Karpas-422 (cell line): ENCODE results near the gene HTR3A. TPM values are rescaled to one million over a fixed set of nuclear protein-coding genes. Genes with fewer than 3 reads are reported as not detected.
"Not testable (repeated sequence)": the region's sequence is repeated elsewhere in the genome, so short reads cannot be mapped to it uniquely, and the experiment has no call there.

Experiments
- DNase-seq: peaks from one replicate; pipeline ENCODE4 v3.0.0-alpha.2; 2015
- H2AFZ ChIP-seq: fragments of 200-600 bp; sonication (generic); 2 replicates; pipeline ENCODE4 v1.6.1; 2014; ENCODE audit warnings: antibody characterized with exemption, low read length, mixed read lengths
- H3K27ac ChIP-seq: fragments of 200-600 bp; sonication (generic); 2 replicates; pipeline ENCODE4 v1.5.1; 2014; ENCODE audit warnings: mild to moderate bottlenecking, low read length, moderate library complexity
- H3K27me3 ChIP-seq: fragments of 200-600 bp; sonication (generic); 2 replicates; pipeline ENCODE4 v1.6.1; 2014; ENCODE audit warnings: low read length, mixed read lengths
- H3K36me3 ChIP-seq: fragments of 200-600 bp; sonication (generic); 2 replicates; pipeline ENCODE4 v1.6.1; 2014; ENCODE audit warnings: low read length, mixed read lengths; ENCODE audit not compliant: insufficient read depth
- H3K4me1 ChIP-seq: fragments of 200-600 bp; sonication (generic); 2 replicates; pipeline ENCODE4 v1.6.1; 2014; ENCODE audit warnings: mild to moderate bottlenecking, low read length, mixed read lengths
- H3K4me2 ChIP-seq: fragments of 200-600 bp; sonication (generic); 2 replicates; pipeline ENCODE4 v1.6.1; 2014; ENCODE audit warnings: low read length, low read depth, mild to moderate bottlenecking; ENCODE audit not compliant: poor library complexity, severe bottlenecking
- H3K4me3 ChIP-seq: fragments of 200-600 bp; sonication (generic); 2 replicates; pipeline ENCODE4 v1.5.1; 2014; ENCODE audit warnings: mild to moderate bottlenecking, antibody characterized with exemption, low read length, mixed read lengths
- H3K79me2 ChIP-seq: fragments of 200-600 bp; sonication (generic); 2 replicates; pipeline ENCODE4 v1.6.1; 2014; ENCODE audit warnings: mild to moderate bottlenecking, low read length, mixed read lengths
- H3K9ac ChIP-seq: fragments of 200-600 bp; sonication (generic); 2 replicates; pipeline ENCODE4 v1.6.0; 2014; ENCODE audit warnings: low read length
- H3K9me2 ChIP-seq: fragments of 200-600 bp; sonication (generic), shearing (Covaris generic); replicated peaks from 2 replicates; pipeline ENCODE4 v1.6.0; 2014; ENCODE audit warnings: mild to moderate bottlenecking, low read length, moderate library complexity; ENCODE audit not compliant: insufficient read depth
- H3K9me3 ChIP-seq: fragments of 300-700, 200-600 bp; sonication (generic); 2 replicates; pipeline ENCODE4 v1.6.1; 2014; ENCODE audit warnings: low read length, mixed read lengths
- H4K20me1 ChIP-seq: fragments of 200-600 bp; sonication (generic); 2 replicates; pipeline ENCODE4 v1.6.1; 2014; ENCODE audit warnings: mild to moderate bottlenecking, antibody characterized with exemption, low read length, low read depth; ENCODE audit not compliant: insufficient read depth
- total RNA-seq: library from RNA; depleted of rRNA; stranded (reverse); fragments of >200 nt; shearing (Covaris generic); gene quantifications from 2 replicates; pipeline ENCODE4 v1.2.3, GENCODE V29; 2014; ENCODE audit warnings: low replicate concordance

The HTR3A gene
- total RNA-seq, 1 experiment from 2014 or later: 242 TPM

- Histone ChIP-seq H3K9ac (no peak overlapping the region), H3K4me2 (no peak overlapping the region), H3K4me1 (peaks cover 6% of the 10 kb centered on the region), H3K4me3 (no peak overlapping the region), H4K20me1 (no peaks in the 10 kb centered on the region), H3K27me3 (no peaks in the 10 kb centered on the region), H3K36me3 (no peaks in the 10 kb centered on the region), H3K27ac (no peak overlapping the region), H2AFZ (no peak overlapping the region), H3K9me3 (no peaks in the 10 kb centered on the region), H3K79me2 (no peaks in the 10 kb centered on the region), H3K9me2 (no peaks in the 10 kb centered on the region)
- DNase-seq: no peak
Observed at GRCh38 chr11:113942256-113942655, 32.7 kb upstream of the HTR3A start.

GRCh38 chr11:113946162-113946561, 28.7 kb upstream of the HTR3A start:
- H3K9me2 ChIP-seq, H3K27ac ChIP-seq, H3K4me2 ChIP-seq, H3K36me3 ChIP-seq, H3K9ac ChIP-seq, H3K27me3 ChIP-seq, H2AFZ ChIP-seq, H3K4me3 ChIP-seq, H3K79me2 ChIP-seq, H3K9me3 ChIP-seq, DNase-seq, H4K20me1 ChIP-seq: not testable (repeated sequence)
- H3K4me1 ChIP-seq: peaks cover 18% of the 10 kb centered on the region

- Histone ChIP-seq H3K4me1 (peaks cover 18% of the 10 kb centered on the region), H3K9me3 (no peaks in the 10 kb centered on the region), H3K9ac (peak overlapping the region; percentile 54), H3K79me2 (no peaks in the 10 kb centered on the region), H2AFZ (peak overlapping the region; percentile 67; the same call in 1 of the 2 replicates), H3K27me3 (no peaks in the 10 kb centered on the region), H4K20me1 (no peaks in the 10 kb centered on the region), H3K36me3 (no peaks in the 10 kb centered on the region), H3K4me3 (peak overlapping the region; percentile 49), H3K27ac (peak overlapping the region; percentile 54), H3K9me2 (no peaks in the 10 kb centered on the region), H3K4me2 (peak overlapping the region; percentile 71)
- DNase-seq: peak; percentile 69
Observed at GRCh38 chr11:113947994-113948393, 26.9 kb upstream of the HTR3A start.

- H3K9ac ChIP-seq: no peak overlapping the region
- DNase-seq: no peak
- no peaks in the 10 kb centered on the region for H3K27me3 ChIP-seq
- no peaks in the 10 kb centered on the region for H4K20me1 ChIP-seq
- no peak overlapping the region for H3K4me2 ChIP-seq
- no peaks in the 10 kb centered on the region for H3K9me2 ChIP-seq
- peaks cover 18% of the 10 kb centered on the region for H3K4me1 ChIP-seq
- no peak overlapping the region for H2AFZ ChIP-seq
- H3K36me3 ChIP-seq: no peaks in the 10 kb centered on the region
- H3K4me3 ChIP-seq: no peak overlapping the region
- no peak overlapping the region for H3K27ac ChIP-seq
- no peaks in the 10 kb centered on the region for H3K79me2 ChIP-seq
- H3K9me3 ChIP-seq: no peaks in the 10 kb centered on the region
Observed at GRCh38 chr11:113949891-113950290, 25.0 kb upstream of the HTR3A start.

- H2AFZ ChIP-seq: no peak overlapping the region
- peaks cover 18% of the 10 kb centered on the region for H3K4me1 ChIP-seq
- no peaks in the 10 kb centered on the region for H3K79me2 ChIP-seq
- no peaks in the 10 kb centered on the region for H3K9me3 ChIP-seq
- H4K20me1 ChIP-seq: no peaks in the 10 kb centered on the region
- H3K27me3 ChIP-seq: no peaks in the 10 kb centered on the region
- no peak for DNase-seq
- no peaks in the 10 kb centered on the region for H3K9me2 ChIP-seq
- H3K9ac ChIP-seq: no peak overlapping the region
- no peaks in the 10 kb centered on the region for H3K36me3 ChIP-seq
- H3K27ac ChIP-seq: no peak overlapping the region
- H3K4me2 ChIP-seq: no peak overlapping the region
- no peak overlapping the region for H3K4me3 ChIP-seq
Observed at GRCh38 chr11:113951537-113951936, 23.4 kb upstream of the HTR3A start.

GRCh38 chr11:113952070-113952469, 22.8 kb upstream of the HTR3A start:
- H2AFZ ChIP-seq: no peak overlapping the region
- H3K36me3 ChIP-seq: no peaks in the 10 kb centered on the region
- peaks cover 18% of the 10 kb centered on the region for H3K4me1 ChIP-seq
- no peak for DNase-seq
- H4K20me1 ChIP-seq: no peaks in the 10 kb centered on the region
- H3K4me2 ChIP-seq: no peak overlapping the region
- H3K27me3 ChIP-seq: no peaks in the 10 kb centered on the region
- no peaks in the 10 kb centered on the region for H3K9me3 ChIP-seq
- no peak overlapping the region for H3K9ac ChIP-seq
- H3K79me2 ChIP-seq: no peaks in the 10 kb centered on the region
- no peak overlapping the region for H3K27ac ChIP-seq
- no peak overlapping the region for H3K4me3 ChIP-seq
- no peaks in the 10 kb centered on the region for H3K9me2 ChIP-seq

GRCh38 chr11:113952588-113952987, 22.3 kb upstream of the HTR3A start:
- Histone ChIP-seq H3K9me2 (no peaks in the 10 kb centered on the region), H3K27ac (no peak overlapping the region), H3K4me3 (no peak overlapping the region), H3K9me3 (no peaks in the 10 kb centered on the region), H3K27me3 (no peaks in the 10 kb centered on the region), H3K4me2 (no peak overlapping the region), H3K4me1 (peaks cover 18% of the 10 kb centered on the region), H3K79me2 (no peaks in the 10 kb centered on the region), H3K36me3 (no peaks in the 10 kb centered on the region), H3K9ac (no peak overlapping the region), H2AFZ (no peak overlapping the region), H4K20me1 (no peaks in the 10 kb centered on the region)
- DNase-seq: no peak

GRCh38 chr11:113954235-113954634, 20.7 kb upstream of the HTR3A start:
- DNase-seq: no peak
- Histone ChIP-seq H2AFZ (no peak overlapping the region), H3K4me1 (peaks cover 16% of the 10 kb centered on the region), H3K79me2 (no peaks in the 10 kb centered on the region), H3K9me2 (no peaks in the 10 kb centered on the region), H3K27ac (no peak overlapping the region), H4K20me1 (no peaks in the 10 kb centered on the region), H3K4me2 (no peak overlapping the region), H3K4me3 (no peak overlapping the region), H3K36me3 (no peaks in the 10 kb centered on the region), H3K9ac (no peak overlapping the region), H3K9me3 (no peaks in the 10 kb centered on the region), H3K27me3 (no peaks in the 10 kb centered on the region)

GRCh38 chr11:113956986-113957385, 17.9 kb upstream of the HTR3A start:
- Histone ChIP-seq H2AFZ (no peak overlapping the region), H3K4me1 (peaks cover 16% of the 10 kb centered on the region), H3K9me2 (no peaks in the 10 kb centered on the region), H3K79me2 (no peaks in the 10 kb centered on the region), H3K4me3 (no peak overlapping the region), H3K36me3 (no peaks in the 10 kb centered on the region), H3K9me3 (no peaks in the 10 kb centered on the region), H3K27ac (no peak overlapping the region), H3K27me3 (no peaks in the 10 kb centered on the region), H3K4me2 (peak overlapping the region; percentile 15), H3K9ac (no peak overlapping the region), H4K20me1 (no peaks in the 10 kb centered on the region)
- no peak for DNase-seq
